ENCODE results near the gene LPCAT1.
"Not testable (repeated sequence)": the region's sequence is repeated elsewhere in the genome, so short reads cannot be mapped to it uniquely, and the experiment has no call there.

LPCAT1 gene

GRCh38 chr5:1523793-1524480, at the start of gene LPCAT1:
Gene LPCAT1 (minus strand): TSS chr5:1523960. CDS start chr5:1523844, 116 bp downstream.
- DNase-seq = peak; percentile 91

- not testable (repeated sequence) for DNase-seq
Observed at GRCh38 chr5:1571875-1572274, 48.1 kb upstream of the LPCAT1 start.

GRCh38 chr5:1570975-1571374, 47.2 kb upstream of the LPCAT1 start:
- DNase-seq = no peak

GRCh38 chr5:1568201-1568979, 44.6 kb upstream of the LPCAT1 start:
- no peak for DNase-seq

GRCh38 chr5:1567527-1568200, 43.9 kb upstream of the LPCAT1 start:
- not testable (repeated sequence) for DNase-seq

- DNase-seq = no peak
Observed at GRCh38 chr5:1565737-1566734, 42.3 kb upstream of the LPCAT1 start.

- DNase-seq = no peak
Observed at GRCh38 chr5:1564824-1565736, 41.3 kb upstream of the LPCAT1 start.

GRCh38 chr5:1564182-1564748, 40.5 kb upstream of the LPCAT1 start:
- DNase-seq = no peak

- DNase-seq = no peak
Observed at GRCh38 chr5:1563617-1564181, 39.9 kb upstream of the LPCAT1 start.

GRCh38 chr5:1563051-1563461, 39.3 kb upstream of the LPCAT1 start:
- no peak for DNase-seq

- no peak for DNase-seq
Observed at GRCh38 chr5:1562599-1562998, 38.8 kb upstream of the LPCAT1 start.

- no peak for DNase-seq
Observed at GRCh38 chr5:1561402-1561929, 37.7 kb upstream of the LPCAT1 start.

GRCh38 chr5:1560499-1560898, 36.7 kb upstream of the LPCAT1 start:
- DNase-seq = not testable (repeated sequence)

- DNase-seq = no peak
Observed at GRCh38 chr5:1558944-1559343, 35.2 kb upstream of the LPCAT1 start.

GRCh38 chr5:1557114-1557873, 33.5 kb upstream of the LPCAT1 start:
- DNase-seq = no peak

- no peak for DNase-seq
Observed at GRCh38 chr5:1555808-1556731, 32.3 kb upstream of the LPCAT1 start.

GRCh38 chr5:1555011-1555807, 31.4 kb upstream of the LPCAT1 start:
- no peak for DNase-seq

All from activated effector memory CD4-positive, alpha-beta T cell treated with anti-CD3 and anti-CD28 coated beads, Interleukin-2, amount 50 U/mL, for 16 hours (primary cell).